ENCODE data around the gene RNF144B.

The RNF144B gene

DNA sequence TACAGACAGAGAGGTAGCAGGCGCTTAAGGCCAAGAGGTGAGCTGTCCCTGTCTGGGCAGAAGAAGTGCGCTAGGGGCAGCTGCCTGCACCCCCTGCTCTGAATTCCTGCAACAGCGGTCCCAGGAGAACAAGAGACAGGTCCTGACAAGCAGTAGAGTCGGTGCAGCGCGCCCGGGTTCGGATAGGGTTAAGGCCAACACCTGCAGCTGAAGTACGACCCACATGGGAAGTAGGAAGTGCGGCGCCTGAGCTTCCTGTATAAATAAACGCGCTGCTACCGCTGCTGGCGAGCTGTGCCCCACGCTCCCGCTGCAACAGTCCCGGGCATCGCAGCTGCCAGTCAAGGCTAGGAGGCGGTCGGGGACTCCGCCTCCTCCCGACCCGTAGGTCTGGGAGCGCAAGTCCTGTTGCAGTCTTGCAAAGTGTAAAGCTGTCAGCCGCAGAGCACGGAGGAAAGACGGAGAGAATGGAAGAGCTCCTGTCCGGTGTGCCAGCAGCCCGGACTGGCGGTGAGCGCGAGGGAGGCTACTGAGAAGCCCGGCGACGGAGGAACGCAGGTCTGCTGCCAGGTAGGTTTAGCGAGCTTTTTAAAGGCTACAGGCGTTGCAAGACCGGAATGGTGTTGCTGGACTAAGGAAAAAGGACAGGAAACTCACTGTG lies at the start of gene RNF144B:
Gene RNF144B (plus strand): TSS at position 290 of the 661 bp plus-strand sequence. CDS start 12,185 bp downstream, outside the sequence.
- TF ChIP-seq, protein P1, sequence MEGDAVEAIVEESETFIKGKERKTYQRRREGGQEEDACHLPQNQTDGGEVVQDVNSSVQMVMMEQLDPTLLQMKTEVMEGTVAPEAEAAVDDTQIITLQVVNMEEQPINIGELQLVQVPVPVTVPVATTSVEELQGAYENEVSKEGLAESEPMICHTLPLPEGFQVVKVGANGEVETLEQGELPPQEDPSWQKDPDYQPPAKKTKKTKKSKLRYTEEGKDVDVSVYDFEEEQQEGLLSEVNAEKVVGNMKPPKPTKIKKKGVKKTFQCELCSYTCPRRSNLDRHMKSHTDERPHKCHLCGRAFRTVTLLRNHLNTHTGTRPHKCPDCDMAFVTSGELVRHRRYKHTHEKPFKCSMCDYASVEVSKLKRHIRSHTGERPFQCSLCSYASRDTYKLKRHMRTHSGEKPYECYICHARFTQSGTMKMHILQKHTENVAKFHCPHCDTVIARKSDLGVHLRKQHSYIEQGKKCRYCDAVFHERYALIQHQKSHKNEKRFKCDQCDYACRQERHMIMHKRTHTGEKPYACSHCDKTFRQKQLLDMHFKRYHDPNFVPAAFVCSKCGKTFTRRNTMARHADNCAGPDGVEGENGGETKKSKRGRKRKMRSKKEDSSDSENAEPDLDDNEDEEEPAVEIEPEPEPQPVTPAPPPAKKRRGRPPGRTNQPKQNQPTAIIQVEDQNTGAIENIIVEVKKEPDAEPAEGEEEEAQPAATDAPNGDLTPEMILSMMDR (IDR thresholded peaks at IDR 0.05; ENCODE audit: low read depth, low read length, missing control alignments), result no peak
- no peaks in the 10 kb centered on the region for H3K27me3 ChIP-seq (replicated peaks)
- H3K27ac ChIP-seq, result peak within 1 kb of the TSS; percentile 73
- DNase-seq, result peak; percentile 56
- in situ Hi-C loops (cut with HindIII; ENCODE audit: low pct_ligation_motif_present, low sequenced_read_pairs), result no loop called here
- peak within 1 kb of the TSS; percentile 74 for H3K4me3 ChIP-seq (ENCODE audit: low read depth, low read length)
- no peaks in the 10 kb centered on the region for H3K36me3 ChIP-seq (replicated peaks)

DNA sequence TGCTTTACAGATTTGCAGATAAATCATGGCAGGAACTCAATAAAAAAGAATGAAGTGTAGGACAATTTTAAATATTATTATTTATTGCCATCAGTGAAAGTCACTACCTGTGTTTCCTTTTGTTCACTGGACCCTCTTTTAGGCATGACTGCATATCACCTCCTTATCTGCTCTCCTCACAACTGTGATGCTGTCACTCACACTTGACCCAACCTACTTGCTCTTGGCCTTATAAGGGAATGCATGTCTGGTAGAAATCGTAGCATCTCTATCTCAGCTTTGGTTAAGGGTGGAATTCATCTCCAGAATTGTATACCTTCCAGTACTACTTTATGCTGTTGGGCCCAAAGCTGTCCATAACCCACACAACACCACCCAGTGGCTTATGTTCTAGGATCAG lies 47.6 kb upstream of the RNF144B start:
- no peaks in the 10 kb centered on the region for H3K36me3 ChIP-seq (replicated peaks)
- no peak overlapping the region for H3K4me3 ChIP-seq (ENCODE audit: low read depth, low read length)
- H3K27me3 ChIP-seq (replicated peaks), result no peaks in the 10 kb centered on the region
- H3K27ac ChIP-seq, result no peak overlapping the region
- TF ChIP-seq, protein P1 (IDR thresholded peaks at IDR 0.05; ENCODE audit: low read depth, low read length, missing control alignments), result no peak
- in situ Hi-C loops (cut with HindIII; ENCODE audit: low pct_ligation_motif_present, low sequenced_read_pairs), result no loop called here
- DNase-seq, result no peak

DNA sequence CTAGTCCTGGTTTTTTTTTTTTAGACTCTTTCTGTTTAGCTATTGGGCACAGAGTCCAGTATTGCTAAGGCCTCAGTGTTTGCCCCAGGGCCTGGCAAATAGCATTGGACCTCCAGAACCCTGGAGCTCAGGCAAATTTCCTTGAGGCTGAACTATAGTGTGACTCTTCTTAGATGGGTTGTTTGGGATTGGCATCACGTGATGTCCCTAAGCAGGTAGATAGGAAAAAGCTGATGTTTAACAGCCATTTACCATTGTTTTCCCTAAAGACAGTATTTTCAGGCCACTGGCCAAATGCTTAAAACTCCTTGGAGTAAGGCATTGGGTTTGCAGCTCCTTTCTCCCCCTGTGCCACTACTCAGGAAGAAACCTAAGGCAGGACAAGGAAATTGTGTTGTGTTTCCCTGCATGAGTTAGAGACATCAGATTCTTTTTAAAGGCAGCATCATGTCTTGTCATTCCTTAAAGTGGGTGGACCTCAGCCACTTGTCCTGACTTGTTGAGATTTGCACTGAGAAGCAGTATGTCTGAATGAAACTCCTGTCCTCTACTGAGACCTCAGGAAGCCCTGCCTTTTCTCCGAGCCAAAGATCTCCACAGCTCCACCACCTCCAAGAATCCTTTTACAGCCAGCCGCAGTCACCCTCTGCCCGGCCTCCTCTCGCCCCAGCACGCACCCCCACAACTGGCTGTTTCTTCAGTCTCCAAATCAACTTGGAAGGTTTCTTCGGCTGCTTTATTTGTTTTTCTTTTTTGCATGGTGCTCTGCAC lies 46.2 kb upstream of the RNF144B start:
- in situ Hi-C loops (cut with HindIII; ENCODE audit: low pct_ligation_motif_present, low sequenced_read_pairs), result no loop called here
- no peak overlapping the region for H3K27ac ChIP-seq
- DNase-seq, result no peak
- TF ChIP-seq, protein P1 (IDR thresholded peaks at IDR 0.05; ENCODE audit: low read depth, low read length, missing control alignments), result no peak
- H3K27me3 ChIP-seq (replicated peaks), result no peaks in the 10 kb centered on the region
- H3K36me3 ChIP-seq (replicated peaks), result no peaks in the 10 kb centered on the region
- H3K4me3 ChIP-seq (ENCODE audit: low read depth, low read length), result no peak overlapping the region

DNA sequence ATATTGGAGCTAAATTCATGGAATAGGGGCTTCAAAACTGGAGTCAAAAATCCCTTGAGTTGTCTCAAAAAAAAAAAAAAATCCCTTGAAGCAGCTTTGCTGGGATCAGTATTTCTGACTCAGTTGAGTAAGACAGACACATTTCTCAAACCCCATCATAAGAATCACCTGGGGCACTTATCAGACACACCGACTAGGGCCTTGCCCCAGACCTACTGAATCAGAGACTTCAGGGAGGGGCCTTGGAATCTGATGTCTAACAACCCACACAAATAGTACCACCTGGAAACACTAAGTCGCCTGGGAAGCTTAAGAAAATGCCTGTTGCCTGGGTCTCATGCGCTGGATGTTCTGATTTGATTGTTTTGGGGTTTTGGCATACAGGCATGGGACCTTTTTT lies 44.9 kb upstream of the RNF144B start:
- DNase-seq, result no peak
- Histone ChIP-seq H3K36me3 (replicated peaks) (no peaks in the 10 kb centered on the region), H3K27me3 (replicated peaks) (no peaks in the 10 kb centered on the region), H3K4me3 (ENCODE audit: low read depth, low read length) (no peak overlapping the region), H3K27ac (no peak overlapping the region)
- TF ChIP-seq, protein P1 (IDR thresholded peaks at IDR 0.05; ENCODE audit: low read depth, low read length, missing control alignments), result no peak
- in situ Hi-C loops (cut with HindIII; ENCODE audit: low pct_ligation_motif_present, low sequenced_read_pairs), result no loop called here

DNA sequence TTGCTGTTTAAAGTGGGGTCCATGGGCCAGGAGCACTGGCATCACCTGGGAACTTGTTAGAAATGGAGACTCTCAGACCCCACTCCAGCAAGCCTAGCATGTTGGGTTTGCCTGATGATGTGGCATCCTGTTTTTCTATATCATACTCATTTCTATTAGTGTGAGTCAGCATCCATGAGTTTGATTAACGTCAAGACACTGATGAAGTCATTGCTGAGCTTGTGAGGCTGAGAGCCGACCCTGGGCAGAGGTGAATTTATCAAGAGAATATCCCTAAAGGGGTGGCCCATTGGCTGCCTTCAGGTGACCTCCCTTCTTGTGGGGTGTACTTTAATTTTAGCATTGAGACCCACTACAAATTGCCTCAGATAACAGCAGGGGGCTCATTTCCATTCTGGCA lies 43.4 kb upstream of the RNF144B start:
- TF ChIP-seq, protein P1 (IDR thresholded peaks at IDR 0.05; ENCODE audit: low read depth, low read length, missing control alignments), result no peak
- Histone ChIP-seq H3K27ac (peak overlapping the region; percentile 41), H3K4me3 (ENCODE audit: low read depth, low read length) (no peak overlapping the region), H3K27me3 (replicated peaks) (no peaks in the 10 kb centered on the region), H3K36me3 (replicated peaks) (no peaks in the 10 kb centered on the region)
- in situ Hi-C loops (cut with HindIII; ENCODE audit: low pct_ligation_motif_present, low sequenced_read_pairs), result no loop called here
- DNase-seq, result peak; percentile 83
